HG02678 (cell line): ENCODE results near the gene TMA16.
"Not testable (repeated sequence)": the region's sequence is repeated elsewhere in the genome, so short reads cannot be mapped to it uniquely, and the experiment has no call there.

Experiments
- ATAC-seq: cut with Tn5 transposase; IDR thresholded peaks from one replicate; pipeline ENCODE4 v1.9.1; 2021; ENCODE audit warnings: mild to moderate bottlenecking, moderate library complexity; ENCODE audit not compliant: unreplicated experiment

TMA16 gene

GRCh38 chr4:163494360-163495241 is at the start of gene TMA16:
Gene TMA16 (plus strand): TSS chr4:163494690. CDS start chr4:163494802, 112 bp downstream.
- ATAC-seq: peak; percentile 79

GRCh38 chr4:163447023-163447422 is 47.5 kb upstream of the TMA16 start:
- not testable (repeated sequence) for ATAC-seq

- no peak for ATAC-seq
Observed at GRCh38 chr4:163447481-163447880, 47.0 kb upstream of the TMA16 start.

GRCh38 chr4:163448540-163449203 is 45.8 kb upstream of the TMA16 start:
- no peak for ATAC-seq

- no peak for ATAC-seq
Observed at GRCh38 chr4:163462556-163462955, 31.9 kb upstream of the TMA16 start.

- no peak for ATAC-seq
Observed at GRCh38 chr4:163467082-163467770, 27.3 kb upstream of the TMA16 start.

- no peak for ATAC-seq
Observed at GRCh38 chr4:163470391-163470790, 24.1 kb upstream of the TMA16 start.

GRCh38 chr4:163473130-163473529 is 21.4 kb upstream of the TMA16 start:
- ATAC-seq: no peak

GRCh38 chr4:163473576-163473975 is 20.9 kb upstream of the TMA16 start, which contains the start of gene TKTL2:
Gene TKTL2 (minus strand): TSS chr4:163473754. CDS start chr4:163473734, 20 bp downstream.
- no peak for ATAC-seq

- no peak for ATAC-seq
Observed at GRCh38 chr4:163474027-163474426, 20.5 kb upstream of the TMA16 start.

- no peak for ATAC-seq
Observed at GRCh38 chr4:163476761-163477438, 17.6 kb upstream of the TMA16 start.

- peak; percentile 74 for ATAC-seq
Observed at GRCh38 chr4:163482190-163482589, 12.3 kb upstream of the TMA16 start.

GRCh38 chr4:163484906-163485305 is 9.6 kb upstream of the TMA16 start:
- no peak for ATAC-seq

- ATAC-seq: no peak
Observed at GRCh38 chr4:163485589-163485988, 8.9 kb upstream of the TMA16 start.

- ATAC-seq: no peak
Observed at GRCh38 chr4:163486321-163486720, 8.2 kb upstream of the TMA16 start.

GRCh38 chr4:163489929-163490328 is 4.6 kb upstream of the TMA16 start:
- no peak for ATAC-seq

GRCh38 chr4:163492951-163493504 is 1.5 kb upstream of the TMA16 start:
- ATAC-seq: no peak

- ATAC-seq: peak; percentile 21
Observed at GRCh38 chr4:163493643-163494359, 689 bp upstream of the TMA16 start.

GRCh38 chr4:163495900-163496299 is 1.4 kb downstream of the TMA16 start:
- ATAC-seq: peak; percentile 28

GRCh38 chr4:163500586-163500985 is 6.1 kb downstream of the TMA16 start:
- ATAC-seq: no peak
